ENCODE measurements around the gene SASH1.

DNA sequence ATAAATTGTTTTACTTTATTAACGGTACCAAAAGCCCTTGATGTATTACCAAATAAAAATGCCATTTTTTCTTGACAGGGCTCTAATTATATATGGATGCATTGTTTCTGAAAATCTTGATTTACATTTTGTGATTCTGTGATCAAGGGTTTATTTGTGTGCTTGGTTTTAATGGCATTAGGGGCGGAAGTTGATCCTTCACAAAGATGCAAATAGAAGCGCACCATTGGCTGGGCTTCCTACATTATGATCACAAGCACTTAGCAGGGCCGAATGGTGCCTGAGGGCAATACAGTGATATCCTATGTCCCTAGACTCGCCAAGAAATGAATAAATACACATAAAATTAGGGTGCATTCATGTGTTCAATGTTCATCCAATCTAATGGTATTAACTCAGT lies 231.3 kb downstream of the SASH1 start:
- TF ChIP-seq CTCF (IDR thresholded peaks at IDR 0.05) (no peak), POLR2AphosphoS5 (IDR thresholded peaks at IDR 0.05) (no peak), POLR2A (IDR thresholded peaks at IDR 0.05) (no peak)
